IPS DF 6.9 (cell line): ENCODE results near the gene CSNK2A3.
"Not testable (repeated sequence)": the region's sequence is repeated elsewhere in the genome, so short reads cannot be mapped to it uniquely, and the experiment has no call there.

Experiments used
- DNase-seq: peaks from one replicate; pipeline ENCODE4 v3.0.0-alpha.2; 2013; ENCODE audit warnings: low read depth, low spot score
- H3K27ac ChIP-seq: one replicate; pipeline ENCODE4 v1.5.1; 2013; ENCODE audit warnings: low read length, control low read depth
- H3K27me3 ChIP-seq: 2 replicates; pipeline ENCODE4 v1.6.1; 2013; ENCODE audit warnings: mild to moderate bottlenecking, low read length; ENCODE audit not compliant: control insufficient read depth, insufficient read depth
- H3K36me3 ChIP-seq: 2 replicates; pipeline ENCODE4 v1.6.1; 2013; ENCODE audit warnings: low read length; ENCODE audit not compliant: control insufficient read depth, insufficient read depth
- H3K4me1 ChIP-seq: 2 replicates; pipeline ENCODE4 v1.6.1; 2013; ENCODE audit warnings: low read length; ENCODE audit not compliant: control insufficient read depth, insufficient read depth
- H3K4me3 ChIP-seq: 2 replicates; pipeline ENCODE4 v1.5.1; 2013; ENCODE audit warnings: mild to moderate bottlenecking, low read length
- H3K9me3 ChIP-seq: 2 replicates; pipeline ENCODE4 v1.6.1; 2013; ENCODE audit warnings: low read length, inconsistent platforms; ENCODE audit not compliant: control insufficient read depth, insufficient read depth
- WGBS: extraction: QIAGEN DNeasy Blood & Tissue Kit; methylation state at CpG from one replicate; pipeline ENCODE4 v1.1.7; 2013; ENCODE audit warnings: mixed read lengths, missing lambda C conversion rate; ENCODE audit not compliant: insufficient read length, insufficient coverage; 5-methylcytosine and 5-hydroxymethylcytosine counted together

CSNK2A3 gene

DNA sequence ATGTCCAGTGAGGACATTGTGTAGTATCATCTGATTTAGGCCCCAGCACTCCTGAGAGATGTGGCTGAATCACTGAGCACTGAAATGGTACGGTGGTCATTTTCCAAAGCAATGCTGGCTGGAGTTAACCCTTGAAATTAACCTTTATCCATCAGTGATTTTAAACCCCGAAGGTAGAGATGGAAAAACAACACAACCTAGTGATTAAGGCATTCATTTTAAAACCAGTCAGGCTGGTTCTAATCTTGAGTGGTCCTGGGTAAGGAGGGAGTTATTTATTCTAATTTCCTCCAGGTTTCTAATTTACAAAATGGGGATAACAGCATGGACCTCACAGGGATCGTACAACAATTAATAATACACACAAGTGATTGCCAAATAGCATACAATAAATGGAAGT lies 6.6 kb upstream of the CSNK2A3 start:
- H3K27ac ChIP-seq, result no peak overlapping the region
- no peak for DNase-seq
- H3K27me3 ChIP-seq, result no peaks in the 10 kb centered on the region
- H3K36me3 ChIP-seq, result no peaks in the 10 kb centered on the region
- no peak overlapping the region for H3K4me3 ChIP-seq
- WGBS, result no CpG with 5 or more reads among the region's 3 CpGs
- H3K4me1 ChIP-seq, result no peaks in the 10 kb centered on the region
- H3K9me3 ChIP-seq, result no peaks in the 10 kb centered on the region

DNA sequence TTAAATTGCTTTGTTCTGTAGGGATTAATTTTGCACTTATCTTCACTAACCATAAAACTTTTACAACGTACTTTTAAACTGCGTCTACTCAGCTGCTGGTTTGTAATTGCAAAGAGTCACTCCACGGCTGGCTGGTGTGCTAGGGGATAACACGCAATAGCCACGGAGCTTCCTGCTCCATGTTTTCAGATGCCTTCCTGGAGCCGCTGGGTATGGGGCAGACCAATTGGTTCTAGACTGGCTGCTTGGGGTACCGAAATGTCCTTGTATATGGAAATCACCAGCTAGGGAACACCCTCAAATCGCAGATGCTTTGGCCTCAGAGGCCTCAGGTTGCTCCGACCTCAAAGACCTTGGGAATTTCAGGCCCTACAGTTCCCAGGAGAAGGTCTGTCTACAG lies 3.8 kb upstream of the CSNK2A3 start:
- Histone ChIP-seq H3K36me3 (no peaks in the 10 kb centered on the region), H3K27me3 (no peaks in the 10 kb centered on the region), H3K4me3 (no peak overlapping the region), H3K4me1 (no peaks in the 10 kb centered on the region), H3K27ac (no peak overlapping the region), H3K9me3 (no peaks in the 10 kb centered on the region)
- no peak for DNase-seq
- WGBS, result no CpG with 5 or more reads among the region's 9 CpGs

GRCh38 chr11:11351851-11352250 lies 1.2 kb downstream of the CSNK2A3 start:
- not testable (repeated sequence) for H3K36me3 ChIP-seq, H3K27ac ChIP-seq, H3K4me1 ChIP-seq, DNase-seq, H3K27me3 ChIP-seq, H3K9me3 ChIP-seq, H3K4me3 ChIP-seq
- no CpG with 5 or more reads among the region's 10 CpGs for WGBS

GRCh38 chr11:11351042-11351586 lies 1.9 kb downstream of the CSNK2A3 start:
- no peak overlapping the region for H3K27ac ChIP-seq
- no peaks in the 10 kb centered on the region for H3K9me3 ChIP-seq
- H3K27me3 ChIP-seq, result no peaks in the 10 kb centered on the region
- no peak for DNase-seq
- WGBS, result no CpG with 5 or more reads among the region's 4 CpGs
- no peak overlapping the region for H3K4me3 ChIP-seq
- no peaks in the 10 kb centered on the region for H3K4me1 ChIP-seq
- H3K36me3 ChIP-seq, result no peaks in the 10 kb centered on the region

DNA sequence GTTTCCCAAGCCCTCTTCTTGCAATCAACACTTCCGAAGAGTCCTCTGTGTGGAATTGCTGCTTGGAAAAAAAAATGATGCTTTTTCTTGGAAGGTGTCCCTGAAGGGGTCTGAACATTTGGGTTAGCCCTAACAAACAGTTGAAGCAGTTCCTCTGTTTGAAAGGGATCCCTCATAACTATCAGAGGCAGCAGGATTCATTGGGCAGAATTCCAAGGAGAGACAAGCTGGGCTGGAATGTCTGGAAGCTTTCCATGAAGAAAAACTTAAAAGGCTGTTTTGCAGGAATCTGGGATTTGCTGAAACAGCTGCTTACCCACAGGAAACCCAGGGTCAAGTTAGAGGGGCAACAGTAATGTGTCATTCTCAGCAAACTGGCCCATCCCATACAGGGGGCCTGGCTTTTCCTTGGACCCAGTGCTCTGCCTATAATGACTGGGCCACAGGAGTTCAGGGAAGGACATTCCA lies 3.1 kb downstream of the CSNK2A3 start:
- Histone ChIP-seq H3K4me1 (no peaks in the 10 kb centered on the region), H3K4me3 (no peak overlapping the region), H3K27me3 (no peaks in the 10 kb centered on the region), H3K36me3 (no peaks in the 10 kb centered on the region), H3K9me3 (no peaks in the 10 kb centered on the region), H3K27ac (no peak overlapping the region)
- no CpG with 5 or more reads among the region's 1 CpG for WGBS
- DNase-seq, result no peak

DNA sequence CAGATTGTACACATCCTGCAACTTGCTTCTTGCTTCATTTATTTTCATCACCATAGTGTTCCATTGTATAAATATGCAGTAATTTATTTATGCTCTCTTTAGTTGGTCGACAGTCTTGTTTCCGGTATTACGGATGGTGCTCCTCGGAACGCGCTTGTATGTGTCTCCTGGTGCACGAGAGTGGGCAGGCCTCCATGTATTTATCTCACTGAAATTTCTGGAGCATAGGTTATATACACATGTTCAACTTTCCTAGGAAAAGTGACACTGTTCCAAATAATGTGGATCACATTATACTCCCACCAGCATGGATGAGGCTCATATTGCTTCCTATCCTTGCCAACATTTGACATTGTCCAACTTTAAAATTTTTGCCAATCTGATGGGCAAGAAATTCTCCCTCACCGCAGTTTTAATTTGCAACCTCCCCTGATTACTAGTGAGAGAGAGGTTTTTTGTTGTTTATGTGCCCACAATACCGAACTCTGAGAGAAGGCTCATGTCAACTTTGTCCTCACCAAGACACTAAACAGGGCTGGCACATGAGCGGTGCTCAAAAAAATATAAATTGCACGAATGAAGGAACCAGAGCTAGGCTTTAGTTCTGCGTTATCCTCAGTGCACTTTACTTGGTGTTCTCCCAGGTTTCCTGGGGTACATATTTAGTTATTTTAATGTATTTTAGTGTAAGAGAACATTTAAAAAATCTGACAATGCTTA lies 3.8 kb downstream of the CSNK2A3 start:
- Histone ChIP-seq H3K4me3 (no peak overlapping the region), H3K36me3 (no peaks in the 10 kb centered on the region), H3K27me3 (no peaks in the 10 kb centered on the region), H3K4me1 (no peaks in the 10 kb centered on the region), H3K9me3 (no peaks in the 10 kb centered on the region), H3K27ac (no peak overlapping the region)
- no peak for DNase-seq
- no CpG with 5 or more reads among the region's 12 CpGs for WGBS

GRCh38 chr11:11348303-11348702 lies 4.7 kb downstream of the CSNK2A3 start:
- Histone ChIP-seq H3K4me3 (no peak overlapping the region), H3K27ac (no peak overlapping the region), H3K36me3 (no peaks in the 10 kb centered on the region), H3K27me3 (no peaks in the 10 kb centered on the region), H3K9me3 (no peaks in the 10 kb centered on the region), H3K4me1 (no peaks in the 10 kb centered on the region)
- no CpG with 5 or more reads among the region's 5 CpGs for WGBS
- DNase-seq, result no peak

GRCh38 chr11:11347592-11347991 lies 5.5 kb downstream of the CSNK2A3 start:
- Histone ChIP-seq H3K27me3 (no peaks in the 10 kb centered on the region), H3K4me3 (no peak overlapping the region), H3K9me3 (no peaks in the 10 kb centered on the region), H3K36me3 (no peaks in the 10 kb centered on the region), H3K27ac (no peak overlapping the region), H3K4me1 (no peaks in the 10 kb centered on the region)
- no CpG with 5 or more reads among the region's 7 CpGs for WGBS
- DNase-seq, result no peak

- no peaks in the 10 kb centered on the region for H3K27me3 ChIP-seq
- no peak overlapping the region for H3K27ac ChIP-seq
- no peak for DNase-seq
- WGBS, result no CpG with 5 or more reads among the region's 4 CpGs
- H3K4me1 ChIP-seq, result no peaks in the 10 kb centered on the region
- no peaks in the 10 kb centered on the region for H3K36me3 ChIP-seq
- no peak overlapping the region for H3K4me3 ChIP-seq
- no peaks in the 10 kb centered on the region for H3K9me3 ChIP-seq
These were observed 6.7 kb downstream of the CSNK2A3 start for GRCh38 chr11:11346303-11346702.

DNA sequence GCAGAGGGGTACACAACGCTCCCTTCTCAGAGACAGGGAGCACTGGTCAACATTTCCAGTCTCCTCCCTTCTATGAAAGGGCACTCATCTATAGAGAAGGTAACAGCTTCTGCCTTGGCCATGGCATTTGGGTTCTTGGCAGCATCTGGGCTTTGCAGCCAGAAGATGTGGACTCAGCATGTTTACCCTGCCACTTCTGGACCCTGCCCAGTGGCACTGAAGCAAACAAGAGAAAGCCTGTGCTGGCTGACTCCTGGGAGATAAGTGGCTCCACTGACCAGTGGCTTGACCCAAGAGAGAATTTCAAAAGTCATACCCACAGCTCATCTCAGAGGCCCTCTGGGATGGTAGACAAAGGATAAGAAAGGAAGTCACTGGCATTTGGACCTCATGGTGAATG lies 8.0 kb downstream of the CSNK2A3 start:
- no CpG with 5 or more reads among the region's 1 CpG for WGBS
- no peak overlapping the region for H3K27ac ChIP-seq
- H3K4me3 ChIP-seq, result no peak overlapping the region
- H3K36me3 ChIP-seq, result no peaks in the 10 kb centered on the region
- DNase-seq, result no peak
- H3K4me1 ChIP-seq, result no peaks in the 10 kb centered on the region
- no peaks in the 10 kb centered on the region for H3K9me3 ChIP-seq
- H3K27me3 ChIP-seq, result no peaks in the 10 kb centered on the region

GRCh38 chr11:11344045-11344444 lies 9.0 kb downstream of the CSNK2A3 start:
- WGBS, result no CpG with 5 or more reads among the region's 3 CpGs

More at GRCh38 chr11:11344045-11344444, 9.0 kb downstream of the CSNK2A3 start:
- no peaks in the 10 kb centered on the region for H3K4me1 ChIP-seq
- no peak overlapping the region for H3K27ac ChIP-seq
- H3K9me3 ChIP-seq, result no peaks in the 10 kb centered on the region
- H3K36me3 ChIP-seq, result no peaks in the 10 kb centered on the region
- no peak overlapping the region for H3K4me3 ChIP-seq
- no peak for DNase-seq
- H3K27me3 ChIP-seq, result no peaks in the 10 kb centered on the region; the same call in 1 of the 2 replicates
